HG03520 (cell line): ENCODE results near the gene MYF6.
"Not testable (repeated sequence)": the region's sequence is repeated elsewhere in the genome, so short reads cannot be mapped to it uniquely, and the experiment has no call there.

Source experiments
- ATAC-seq: cut with Tn5 transposase; IDR thresholded peaks from one replicate; pipeline ENCODE4 v1.9.1; 2021; ENCODE audit warnings: mild to moderate bottlenecking, moderate library complexity; ENCODE audit not compliant: unreplicated experiment

The MYF6 gene

GRCh38 chr12:80707126-80707829, at the start of gene MYF6:
Gene MYF6, plus strand, starts transcription at chr12:80707634. Its CDS starts 86 bp downstream, at chr12:80707720.
- ATAC-seq: no peak

DNA sequence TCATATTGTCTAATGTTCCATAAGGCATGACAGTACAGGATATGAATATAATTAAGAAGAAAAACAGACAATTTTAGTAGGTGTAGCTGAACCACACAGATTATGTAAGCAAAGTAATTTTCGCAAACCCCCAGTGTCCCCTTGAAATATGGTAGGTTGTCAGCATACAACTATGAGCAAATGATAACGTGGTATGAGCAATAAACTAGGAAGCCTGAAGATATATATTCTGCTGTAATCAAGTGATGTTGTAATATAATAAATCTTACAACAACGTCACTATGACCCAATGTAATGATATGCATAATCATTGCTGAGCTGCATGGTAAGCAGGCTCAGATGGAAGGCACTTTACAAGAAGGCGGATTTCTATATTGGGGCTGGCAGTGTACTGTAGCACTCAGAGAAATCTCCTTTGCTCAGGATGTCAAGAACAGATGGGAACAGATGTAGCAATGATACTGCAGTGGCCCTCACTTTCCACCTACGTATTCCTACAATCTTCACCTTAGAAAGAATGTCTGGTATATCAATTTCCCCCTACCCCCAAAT, 47.8 kb upstream of the MYF6 start:
- no peak for ATAC-seq

- no peak for ATAC-seq
Observed at GRCh38 chr12:80662586-80662985, 44.8 kb upstream of the MYF6 start.

- no peak for ATAC-seq
Observed at GRCh38 chr12:80670214-80670613, 37.2 kb upstream of the MYF6 start.

DNA sequence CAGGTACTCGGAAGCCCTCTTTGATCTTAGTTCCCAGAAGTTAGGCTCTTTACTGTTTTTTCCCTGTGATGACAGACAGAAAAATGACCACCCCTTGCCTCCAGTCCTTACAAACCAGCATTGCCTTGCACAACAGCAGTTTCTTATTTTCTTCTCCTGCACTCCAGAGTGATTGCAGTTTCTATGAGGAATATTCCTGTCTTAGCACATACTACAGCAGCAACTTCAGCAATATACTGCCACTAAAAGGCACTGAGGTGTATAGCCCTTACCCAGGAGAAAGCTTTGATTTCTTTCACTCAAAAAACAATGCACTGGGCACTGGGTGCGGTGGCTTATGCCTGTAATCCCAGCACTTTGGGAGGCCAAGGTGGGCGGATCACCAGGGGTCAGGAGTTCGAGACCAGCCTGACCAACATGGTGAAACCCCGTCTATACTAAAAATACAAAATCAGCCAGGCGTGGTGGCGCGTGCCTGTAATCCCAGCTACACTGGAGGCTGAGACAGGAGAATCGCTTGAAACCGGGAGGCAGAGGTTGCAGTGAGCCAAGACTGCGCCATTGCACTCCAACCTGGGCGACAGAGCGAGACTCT, 31.3 kb upstream of the MYF6 start:
- not testable (repeated sequence) for ATAC-seq

GRCh38 chr12:80676856-80677255, 30.6 kb upstream of the MYF6 start:
- no peak for ATAC-seq

DNA sequence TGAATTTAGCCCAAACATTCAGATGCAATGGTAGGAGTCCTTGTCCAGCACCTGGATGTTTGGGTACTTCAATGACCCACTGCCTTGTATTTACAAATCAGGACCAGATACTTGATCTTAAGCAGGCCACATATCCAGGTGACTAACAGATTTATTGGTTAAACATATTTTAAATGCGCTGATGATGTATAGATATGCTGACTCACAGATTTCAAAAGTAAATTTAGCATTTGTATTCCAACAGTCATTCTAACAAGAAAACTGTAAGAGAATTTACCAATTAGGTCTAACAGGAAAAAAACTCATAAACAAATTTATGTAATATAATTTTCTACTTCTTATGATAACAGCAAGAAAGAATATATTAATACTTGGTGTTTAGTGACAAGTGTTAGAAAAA, 29.4 kb upstream of the MYF6 start:
- ATAC-seq: no peak

DNA sequence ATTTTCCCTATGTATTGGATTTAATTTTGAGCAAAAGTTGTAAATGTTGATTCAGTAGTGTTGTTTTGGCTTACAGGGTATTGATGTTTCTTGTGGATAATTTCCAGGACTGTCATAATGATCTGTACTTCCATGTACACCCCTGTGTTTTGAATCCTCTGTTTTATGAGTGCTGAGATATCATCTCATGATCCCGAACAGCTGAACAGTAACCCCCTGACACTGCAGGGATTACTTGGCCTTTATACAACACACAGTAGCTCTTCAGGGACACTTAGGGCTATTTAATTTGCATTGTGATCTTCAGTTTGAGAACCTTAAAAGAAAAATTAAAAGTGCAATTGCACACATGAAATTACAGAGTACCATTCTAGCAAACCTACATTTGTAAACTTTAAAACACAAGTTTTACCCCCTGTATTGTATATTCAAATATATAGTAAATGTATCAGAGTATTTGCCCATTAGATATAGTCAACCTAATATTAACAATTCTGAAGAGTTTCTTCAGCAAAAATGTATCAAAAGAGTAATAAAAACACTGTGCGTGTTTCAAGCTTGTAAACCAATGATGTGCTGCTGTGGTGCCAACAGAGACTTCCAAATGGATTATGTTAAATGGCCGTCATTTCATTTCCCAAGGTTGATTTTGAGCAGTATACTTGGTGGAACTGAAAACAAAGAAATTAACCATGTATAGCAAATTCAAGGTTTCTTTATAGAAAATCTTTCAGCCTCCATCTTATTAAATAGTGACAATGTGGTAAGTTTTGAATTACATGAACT, 27.9 kb upstream of the MYF6 start:
- no peak for ATAC-seq

DNA sequence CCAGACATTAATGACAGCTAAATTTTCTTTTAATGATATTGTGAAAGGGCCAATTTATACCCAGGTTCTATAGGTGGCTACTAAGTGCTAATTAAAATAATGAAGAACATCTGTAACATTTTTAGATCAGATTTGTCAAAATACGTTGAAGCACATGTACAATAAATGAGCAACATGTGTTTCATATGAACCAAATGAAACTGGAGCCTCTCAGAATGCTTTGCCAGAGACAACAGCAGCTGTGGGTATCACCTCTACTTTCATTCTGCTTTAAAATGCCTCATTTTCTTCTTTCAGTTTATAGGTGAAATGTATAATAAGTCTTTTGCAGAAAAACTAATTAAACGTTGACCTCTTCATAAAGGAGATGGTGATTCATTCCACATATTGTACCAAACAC, 26.1 kb upstream of the MYF6 start:
- ATAC-seq: peak; percentile 95

GRCh38 chr12:80681786-80682185, 25.6 kb upstream of the MYF6 start:
- ATAC-seq: no peak

DNA sequence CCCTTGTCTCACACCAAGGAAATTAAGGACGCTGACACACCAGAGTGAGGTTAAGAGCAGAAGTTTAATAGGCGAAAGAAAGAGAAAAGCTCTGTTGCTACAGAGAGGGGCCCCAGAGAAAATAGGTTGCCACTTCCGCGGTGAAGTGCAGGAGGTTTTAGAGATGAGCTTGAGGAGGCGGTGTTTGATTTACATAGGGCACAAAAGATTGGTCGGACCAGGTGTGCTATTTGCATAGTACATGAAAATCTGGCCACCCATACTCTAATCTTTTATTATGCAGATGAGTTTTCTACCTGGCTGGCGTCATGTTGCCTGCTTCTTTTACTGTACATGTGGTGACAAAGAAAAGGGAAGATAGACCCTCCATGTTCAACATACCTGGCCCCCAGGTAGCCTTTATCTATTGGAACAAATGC, 23.3 kb upstream of the MYF6 start:
- ATAC-seq: no peak

DNA sequence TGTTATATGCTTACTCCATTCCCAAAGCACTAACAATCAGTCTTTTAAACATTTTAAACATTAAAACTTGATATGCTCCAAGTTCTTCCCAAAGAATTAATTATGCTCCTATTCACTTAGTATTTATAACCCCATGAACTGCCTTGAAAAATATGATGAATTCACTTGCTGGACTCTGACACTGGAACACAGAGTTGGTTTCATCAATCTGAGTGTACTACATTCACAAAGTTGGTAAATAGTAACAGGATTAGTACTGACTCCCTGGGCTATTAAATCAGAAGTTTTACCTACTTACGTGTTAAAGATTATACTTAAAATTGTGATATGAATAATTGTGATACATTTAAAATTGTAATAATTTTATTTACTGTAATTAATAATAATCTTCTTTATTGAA, 17.3 kb upstream of the MYF6 start:
- ATAC-seq: no peak

GRCh38 chr12:80690513-80690912, 16.9 kb upstream of the MYF6 start:
- ATAC-seq: no peak

GRCh38 chr12:80692114-80692513, 15.3 kb upstream of the MYF6 start:
- ATAC-seq: no peak

DNA sequence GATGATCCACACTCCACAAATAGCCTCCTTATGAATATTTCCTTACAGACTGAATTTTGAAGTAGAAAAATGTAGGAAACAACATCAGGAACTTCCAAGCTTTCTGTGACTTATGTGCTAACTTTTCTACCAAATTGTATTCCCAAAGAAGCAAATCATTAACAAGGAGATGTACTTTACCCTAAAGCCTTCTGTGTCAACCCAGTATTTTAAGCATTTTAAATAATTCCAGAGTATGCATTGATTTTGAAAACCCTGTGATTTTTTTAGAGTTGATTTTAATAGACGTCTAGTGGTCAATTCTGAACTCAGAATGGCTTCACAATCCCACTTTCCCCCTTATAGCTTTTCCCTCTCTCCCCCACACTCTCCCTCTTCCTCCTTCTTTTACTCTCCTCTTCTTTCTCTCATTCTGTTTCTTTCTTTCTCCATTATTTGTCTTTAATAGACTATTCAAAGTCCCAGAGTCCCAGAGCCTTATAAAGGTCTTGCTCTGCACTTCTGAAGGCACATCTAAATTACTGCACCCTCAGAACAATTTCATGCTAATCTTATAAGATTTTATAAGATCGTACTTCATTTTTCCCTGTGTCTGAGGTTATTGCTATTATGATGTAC, 10.1 kb upstream of the MYF6 start:
- ATAC-seq: no peak

- no peak for ATAC-seq
Observed at GRCh38 chr12:80698256-80698655, 9.2 kb upstream of the MYF6 start.

GRCh38 chr12:80698847-80699542, 8.4 kb upstream of the MYF6 start:
- no peak for ATAC-seq

GRCh38 chr12:80700327-80700726, 7.1 kb upstream of the MYF6 start:
- ATAC-seq: peak; percentile 32

DNA sequence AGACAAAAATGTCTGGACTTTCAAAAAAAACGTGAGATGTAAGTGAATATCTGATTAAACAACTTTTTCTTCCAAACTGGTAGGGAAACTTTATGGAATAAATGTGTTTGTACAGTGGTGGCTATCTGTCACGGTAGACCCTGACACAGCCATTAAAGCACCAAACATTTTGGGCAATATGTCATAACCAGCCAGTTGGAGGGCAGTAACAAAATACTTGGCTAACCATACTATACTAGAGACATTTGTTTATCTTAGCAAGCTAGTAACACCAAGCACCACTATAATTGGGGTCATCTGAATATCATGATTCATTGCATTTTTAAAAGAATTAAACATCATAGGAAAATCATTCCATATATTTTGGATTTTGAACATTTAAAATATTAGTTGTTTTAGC, 6.0 kb upstream of the MYF6 start:
- no peak for ATAC-seq

DNA sequence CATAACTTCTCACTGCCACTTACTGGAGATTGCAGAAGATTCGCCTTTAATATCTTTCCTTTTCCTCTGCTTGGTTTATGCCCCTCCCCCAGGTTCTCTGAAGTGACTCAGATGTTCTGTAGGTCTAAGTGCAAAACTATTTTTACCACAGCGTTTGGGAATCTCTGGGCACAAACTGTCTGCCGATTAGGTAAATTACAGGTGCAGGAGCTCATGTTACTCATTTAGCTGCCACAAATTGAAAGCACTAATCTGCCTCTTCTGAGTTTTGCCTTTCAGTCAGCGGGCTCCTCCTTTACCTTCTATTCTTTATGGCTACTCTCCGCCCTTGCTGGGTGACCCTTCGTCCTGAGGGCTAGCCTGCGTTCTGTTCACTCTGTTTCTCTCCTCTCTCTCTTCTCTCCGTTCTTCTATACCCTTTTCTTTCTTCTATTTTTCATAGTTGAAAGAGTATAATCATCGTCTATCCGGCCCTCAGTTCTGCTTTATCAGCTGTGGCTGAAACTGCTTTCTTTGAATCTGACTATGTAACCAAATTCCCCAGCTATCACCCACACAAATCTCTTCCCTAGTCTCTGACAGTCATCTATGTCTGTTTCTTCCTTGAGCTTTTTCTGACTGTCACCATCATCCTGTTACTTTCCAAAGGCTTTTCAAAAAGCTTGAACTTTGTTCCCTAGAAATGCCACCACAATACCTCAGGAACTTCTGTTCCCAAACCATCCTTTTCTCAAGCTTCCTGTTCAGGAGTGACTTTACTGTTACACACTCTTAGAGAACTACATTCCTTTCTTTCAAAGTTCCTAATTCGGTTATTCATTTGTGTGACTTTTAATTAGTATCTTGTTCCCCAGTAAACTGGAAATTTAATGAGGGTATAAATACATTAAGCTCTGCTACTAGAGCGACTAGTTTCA, 4.3 kb upstream of the MYF6 start:
- peak; percentile 84 for ATAC-seq
